NOMO-1 treated with DMSO at 0.1 percent for 48 hours (cell line): ENCODE data around the gene P2RX7.
"Not testable (repeated sequence)": the region's sequence is repeated elsewhere in the genome, so short reads cannot be mapped to it uniquely, and the experiment has no call there.

Experiments
- DNase-seq: peaks from one replicate; lab custom pipeline; 2025; ENCODE audit not compliant: unreplicated experiment; lab: John Stamatoyannopoulos, UW

Gene P2RX7

DNA sequence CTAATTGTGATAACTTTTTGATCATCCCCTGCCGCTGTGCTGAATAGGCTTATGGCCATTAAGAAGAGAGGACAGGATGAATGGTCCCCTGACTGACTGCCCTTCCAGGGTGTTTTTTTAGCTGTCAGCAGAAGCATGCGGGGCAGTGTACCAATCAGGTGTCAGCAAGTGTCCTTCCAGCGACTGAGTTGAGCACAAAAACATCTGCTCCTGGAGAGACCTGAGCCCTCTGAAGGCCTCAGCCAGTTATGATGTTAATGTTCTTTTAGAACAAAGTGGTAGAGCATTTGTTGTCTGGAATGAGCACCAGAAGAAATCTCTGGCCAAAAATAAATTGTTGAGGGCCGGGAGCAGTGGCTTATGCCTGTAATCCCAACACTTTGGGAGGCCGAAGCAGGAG is 37.5 kb downstream of the P2RX7 start:
- no peak for DNase-seq

DNA sequence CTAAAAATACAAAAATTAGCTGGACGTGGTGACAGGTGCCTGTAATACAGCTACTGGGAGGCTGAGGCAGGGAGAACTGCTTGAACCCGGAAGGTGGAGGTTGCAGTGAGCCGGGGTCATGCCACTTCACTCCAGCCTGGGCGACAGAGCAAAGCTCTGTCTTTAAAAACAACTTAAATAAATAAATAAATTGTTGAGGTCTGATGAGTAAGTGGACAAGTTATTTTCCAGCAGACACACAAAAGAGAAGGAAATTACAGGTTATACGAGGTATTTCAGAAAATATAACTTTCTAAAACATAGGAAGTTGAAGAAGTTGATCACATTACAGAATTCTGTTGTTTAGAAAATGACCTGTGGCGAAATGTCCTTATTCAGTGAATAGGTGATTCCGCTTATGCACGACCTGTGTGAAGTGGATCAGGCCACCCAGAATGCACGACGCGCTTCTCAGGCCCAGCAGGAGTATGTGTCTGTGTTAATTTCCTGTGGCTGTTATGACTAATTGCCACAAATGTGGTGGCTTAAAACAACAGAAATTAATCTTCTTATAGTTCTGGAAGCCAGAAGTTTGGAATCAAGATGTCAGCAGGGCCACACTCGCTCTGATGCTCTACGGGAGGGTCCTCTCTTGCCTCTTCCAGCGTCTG is 38.1 kb downstream of the P2RX7 start:
- peak; percentile 68 for DNase-seq

DNA sequence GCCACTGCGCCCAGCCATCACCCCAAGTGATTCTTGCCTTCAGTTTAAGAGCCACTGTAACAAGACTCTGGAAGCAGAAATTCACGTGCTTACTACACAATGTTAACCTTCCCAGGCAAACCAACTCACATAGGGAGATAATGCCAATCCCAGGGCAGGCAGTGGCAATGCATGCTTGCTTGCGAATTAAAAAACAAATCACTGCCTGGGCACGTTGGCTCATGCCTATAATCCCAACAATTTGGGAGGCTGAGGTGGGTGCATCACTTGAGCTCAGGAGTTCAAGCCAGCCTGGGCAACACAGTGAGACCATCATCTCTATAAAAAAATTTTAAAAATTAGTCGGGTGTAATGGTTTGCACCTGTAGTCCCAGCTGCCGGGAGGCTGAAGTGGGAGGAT is 39.5 kb downstream of the P2RX7 start:
- DNase-seq = no peak

DNA sequence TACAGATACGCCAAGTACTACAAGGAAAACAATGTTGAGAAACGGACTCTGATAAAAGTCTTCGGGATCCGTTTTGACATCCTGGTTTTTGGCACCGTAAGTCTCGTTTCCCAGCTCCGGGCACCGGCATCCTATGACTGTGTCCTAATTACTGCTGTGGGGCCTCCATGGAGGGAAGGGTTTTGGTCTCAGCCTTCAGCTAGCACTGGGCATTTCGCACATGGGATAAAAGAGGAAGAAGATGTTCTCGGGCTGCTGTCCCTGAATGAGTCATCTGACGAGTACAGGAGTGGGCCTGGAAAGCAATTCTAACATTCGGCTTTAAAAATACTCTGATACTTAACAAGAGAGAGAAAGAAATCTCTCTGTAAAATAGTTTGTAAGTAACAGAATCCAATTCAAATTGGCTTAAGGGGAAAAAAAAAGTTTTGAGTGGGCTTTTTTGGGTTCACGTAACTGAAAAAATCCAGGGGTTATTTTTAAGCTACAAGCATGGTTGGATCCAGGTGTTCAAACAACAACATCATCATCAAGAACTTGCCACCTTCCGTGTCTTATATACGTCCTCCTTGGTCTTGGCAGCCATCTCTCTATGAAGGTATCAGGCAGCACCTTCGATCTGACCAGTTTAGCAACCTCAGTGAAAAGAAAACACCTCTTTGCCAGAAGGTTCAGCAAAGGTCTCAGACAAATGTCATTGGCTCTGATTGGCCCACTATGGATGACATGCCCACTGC is 42.9 kb downstream of the P2RX7 start:
- DNase-seq = peak; percentile 71

DNA sequence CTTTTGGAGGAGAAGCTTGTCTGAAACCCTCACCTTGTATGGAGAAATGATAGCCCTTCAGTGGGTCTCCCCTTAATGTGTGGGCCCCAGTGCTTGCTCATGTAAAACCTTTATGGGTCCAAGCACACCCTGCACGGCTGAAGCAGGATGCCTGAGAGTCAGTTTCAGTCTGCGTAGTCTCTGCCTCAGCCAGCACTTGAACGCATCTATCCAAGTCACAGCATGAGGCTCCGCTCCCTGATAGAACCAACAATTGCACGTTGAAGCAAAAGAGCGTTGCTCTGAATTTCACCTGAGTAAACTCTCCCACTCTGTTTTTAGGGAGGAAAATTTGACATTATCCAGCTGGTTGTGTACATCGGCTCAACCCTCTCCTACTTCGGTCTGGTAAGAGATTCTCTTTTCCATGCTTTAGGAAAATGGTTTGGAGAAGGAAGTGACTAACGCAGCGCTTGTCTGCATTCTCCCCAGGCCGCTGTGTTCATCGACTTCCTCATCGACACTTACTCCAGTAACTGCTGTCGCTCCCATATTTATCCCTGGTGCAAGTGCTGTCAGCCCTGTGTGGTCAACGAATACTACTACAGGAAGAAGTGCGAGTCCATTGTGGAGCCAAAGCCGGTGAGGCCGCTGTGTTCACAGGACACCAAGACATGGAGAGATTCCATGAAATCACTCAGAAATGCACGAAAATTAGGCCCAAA is 44.3 kb downstream of the P2RX7 start:
- DNase-seq = no peak

DNA sequence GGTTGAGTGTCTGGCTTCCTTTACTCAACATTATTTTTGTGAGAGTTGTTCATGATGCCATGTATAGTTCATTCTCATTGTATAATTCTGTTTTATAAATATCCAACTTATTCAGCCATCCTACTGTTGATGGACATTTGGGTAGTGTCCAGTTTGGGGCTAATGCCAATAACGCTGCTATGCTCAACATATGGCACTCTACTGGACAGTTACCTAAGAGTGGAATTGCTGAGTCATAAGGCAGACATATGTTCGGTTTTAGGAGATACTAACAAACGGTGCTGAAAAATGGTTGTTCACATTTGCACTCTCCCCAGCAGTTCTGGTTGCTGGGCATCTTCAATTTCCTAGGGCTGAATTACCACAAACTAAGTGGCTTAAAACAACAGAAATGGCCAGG is 48.5 kb downstream of the P2RX7 start:
- no peak for DNase-seq

DNA sequence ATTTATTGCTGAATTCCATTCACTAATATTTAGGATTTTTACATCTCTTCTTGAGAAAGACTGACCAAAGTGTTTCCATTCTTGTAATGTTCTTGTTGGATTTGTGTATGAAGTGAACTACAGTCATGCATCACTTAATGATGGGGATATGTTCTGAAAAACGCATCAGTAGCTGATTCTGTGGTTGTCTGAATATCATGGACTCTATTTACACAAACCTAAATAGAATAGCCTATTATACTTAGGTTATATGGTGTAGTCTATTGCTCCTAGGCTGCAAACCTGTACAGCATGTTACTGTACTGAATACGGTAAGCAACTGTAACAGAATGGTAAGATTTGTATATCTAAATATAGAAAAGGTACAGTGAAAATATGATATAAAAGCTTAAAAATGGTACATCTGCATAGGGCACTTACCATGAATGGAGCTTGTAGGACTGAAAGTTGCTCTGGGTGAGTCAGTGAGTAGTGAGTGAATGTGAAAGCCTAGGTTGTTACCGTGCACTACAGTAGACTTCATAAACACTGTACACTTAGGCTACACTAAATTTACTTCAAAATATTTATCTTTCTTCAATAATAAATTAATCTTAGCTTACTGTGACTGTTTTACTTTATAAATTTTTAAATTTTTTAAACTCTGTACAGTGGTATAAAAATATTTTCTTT is 49.7 kb downstream of the P2RX7 start:
- no peak for DNase-seq

DNA sequence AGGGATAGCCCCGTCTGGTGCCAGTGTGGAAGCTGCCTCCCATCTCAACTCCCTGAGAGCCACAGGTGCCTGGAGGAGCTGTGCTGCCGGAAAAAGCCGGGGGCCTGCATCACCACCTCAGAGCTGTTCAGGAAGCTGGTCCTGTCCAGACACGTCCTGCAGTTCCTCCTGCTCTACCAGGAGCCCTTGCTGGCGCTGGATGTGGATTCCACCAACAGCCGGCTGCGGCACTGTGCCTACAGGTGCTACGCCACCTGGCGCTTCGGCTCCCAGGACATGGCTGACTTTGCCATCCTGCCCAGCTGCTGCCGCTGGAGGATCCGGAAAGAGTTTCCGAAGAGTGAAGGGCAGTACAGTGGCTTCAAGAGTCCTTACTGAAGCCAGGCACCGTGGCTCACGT is 51.7 kb downstream of the P2RX7 start:
- no peak for DNase-seq

DNA sequence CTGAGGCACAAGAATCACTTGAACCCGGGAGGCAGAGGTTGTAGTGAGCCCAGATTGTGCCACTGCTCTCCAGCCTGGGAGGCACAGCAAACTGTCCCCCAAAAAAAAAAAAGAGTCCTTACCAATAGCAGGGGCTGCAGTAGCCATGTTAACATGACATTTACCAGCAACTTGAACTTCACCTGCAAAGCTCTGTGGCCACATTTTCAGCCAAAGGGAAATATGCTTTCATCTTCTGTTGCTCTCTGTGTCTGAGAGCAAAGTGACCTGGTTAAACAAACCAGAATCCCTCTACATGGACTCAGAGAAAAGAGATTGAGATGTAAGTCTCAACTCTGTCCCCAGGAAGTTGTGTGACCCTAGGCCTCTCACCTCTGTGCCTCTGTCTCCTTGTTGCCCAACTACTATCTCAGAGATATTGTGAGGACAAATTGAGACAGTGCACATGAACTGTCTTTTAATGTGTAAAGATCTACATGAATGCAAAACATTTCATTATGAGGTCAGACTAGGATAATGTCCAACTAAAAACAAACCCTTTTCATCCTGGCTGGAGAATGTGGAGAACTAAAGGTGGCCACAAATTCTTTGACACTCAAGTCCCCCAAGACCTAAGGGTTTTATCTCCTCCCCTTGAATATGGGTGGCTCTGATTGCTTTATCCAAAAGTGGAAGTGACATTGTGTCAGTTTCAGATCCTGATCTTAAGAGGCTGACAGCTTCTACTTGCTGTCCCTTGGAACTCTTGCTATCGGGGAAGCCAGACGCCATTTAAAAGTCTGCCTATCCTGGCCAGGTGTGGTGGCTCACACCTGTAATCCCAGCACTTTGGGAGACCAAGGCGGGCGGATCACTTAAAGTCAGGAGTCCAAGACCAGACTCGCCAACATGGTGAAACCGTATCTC is 52.6 kb downstream of the P2RX7 start:
- peak; percentile 83 for DNase-seq

DNA sequence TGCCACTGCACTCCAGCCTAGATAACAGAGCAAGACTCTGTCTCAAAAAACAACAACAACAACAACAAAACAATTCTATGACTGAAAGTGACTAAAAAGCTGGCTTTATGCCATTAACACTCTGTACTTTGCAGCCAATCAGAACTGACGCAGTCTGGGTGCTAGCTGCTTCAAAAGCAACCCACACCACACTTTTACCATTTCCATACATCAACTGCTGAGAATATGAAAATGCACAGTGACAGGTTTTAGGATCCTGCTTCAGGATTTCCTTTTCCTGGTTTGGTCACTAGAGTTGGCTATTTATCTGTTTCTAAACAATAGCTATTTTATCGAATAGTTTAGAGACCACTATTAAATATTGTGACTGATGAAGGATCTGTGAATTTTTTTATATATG is 54.1 kb downstream of the P2RX7 start:
- no peak for DNase-seq

DNA sequence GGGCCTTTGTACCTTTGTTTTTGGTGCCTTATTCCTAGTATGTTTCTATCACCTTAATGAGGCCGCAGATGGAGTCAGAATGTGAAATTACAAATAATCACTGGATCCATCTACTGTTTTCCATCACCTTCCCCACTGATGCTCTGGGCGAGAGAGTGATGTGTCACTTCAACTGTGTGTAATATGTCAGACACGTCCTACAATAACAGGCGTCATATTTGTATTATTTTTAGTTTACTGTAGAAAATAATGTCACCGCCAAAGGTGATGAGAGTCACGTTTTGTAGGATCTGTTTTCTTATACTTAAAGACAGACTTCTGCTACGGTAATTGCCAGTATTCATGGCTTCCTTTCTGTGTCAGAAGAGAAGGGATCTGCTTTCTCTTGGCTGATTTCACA is 54.8 kb downstream of the P2RX7 start:
- DNase-seq = no peak

DNA sequence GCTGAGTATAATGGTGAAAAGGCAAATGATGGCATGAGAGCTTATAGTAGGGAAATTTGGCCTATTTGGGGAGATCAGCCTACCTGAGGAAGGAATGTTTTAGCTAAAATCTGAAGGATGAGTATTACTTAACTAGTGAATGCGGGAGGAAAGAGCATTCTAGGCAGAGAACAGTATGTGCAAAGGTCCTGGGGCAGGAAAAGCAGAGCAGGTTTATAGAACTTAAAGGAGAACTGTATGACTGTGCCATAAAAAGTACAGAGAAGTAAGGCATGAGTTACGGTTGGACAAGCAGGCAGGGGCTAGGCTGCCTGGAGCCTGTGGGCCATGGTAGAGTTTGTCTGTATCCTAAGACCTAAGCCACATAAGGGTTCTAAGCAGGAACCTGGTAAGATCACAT is 55.6 kb downstream of the P2RX7 start:
- DNase-seq = no peak

DNA sequence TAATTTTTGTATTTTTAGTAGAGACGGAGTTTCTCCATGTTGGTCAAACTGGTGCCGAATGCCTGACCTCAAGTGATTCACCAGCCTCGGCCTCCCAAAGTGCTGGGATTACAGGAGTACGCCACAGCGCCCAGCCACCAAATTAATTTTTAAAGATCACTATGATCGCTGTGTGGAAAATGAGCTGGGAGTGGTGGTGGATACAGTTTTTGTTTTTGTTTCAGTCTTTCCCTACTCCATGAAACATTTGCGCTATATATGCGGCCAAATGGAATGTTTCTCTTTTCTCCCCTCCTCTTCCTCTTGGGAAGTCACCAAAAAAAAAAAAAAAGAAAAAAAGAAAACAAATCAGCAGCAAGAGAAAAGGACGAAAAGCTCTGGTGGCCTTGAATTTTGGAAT is 56.5 kb downstream of the P2RX7 start:
- DNase-seq = no peak

DNA sequence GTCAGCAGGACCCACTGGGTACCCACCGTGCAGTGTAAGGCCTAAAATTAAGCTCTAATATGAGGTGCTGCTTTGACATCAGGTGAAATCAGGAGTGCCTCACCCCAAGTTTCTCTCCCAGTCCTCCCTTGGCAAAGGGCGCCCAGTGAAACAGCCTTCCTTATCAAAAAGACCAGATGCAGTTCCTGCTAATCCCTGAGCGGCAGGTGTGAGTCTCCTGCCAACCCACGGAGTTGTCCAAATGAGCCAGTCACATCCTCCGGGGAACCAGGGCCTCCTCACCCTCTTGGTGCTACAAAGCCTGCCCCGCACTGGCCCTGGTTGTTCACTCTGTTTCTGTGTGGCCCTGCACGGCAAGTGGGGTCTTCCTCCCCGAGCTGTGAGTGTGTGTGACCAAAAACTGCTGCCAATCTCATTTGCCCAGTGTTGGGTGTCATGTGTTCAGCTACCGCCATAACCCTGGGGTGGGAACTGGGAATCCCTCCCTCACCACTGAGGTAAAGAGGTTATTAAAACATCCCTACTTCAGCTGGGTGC is 57.0 kb downstream of the P2RX7 start:
- DNase-seq = no peak

DNA sequence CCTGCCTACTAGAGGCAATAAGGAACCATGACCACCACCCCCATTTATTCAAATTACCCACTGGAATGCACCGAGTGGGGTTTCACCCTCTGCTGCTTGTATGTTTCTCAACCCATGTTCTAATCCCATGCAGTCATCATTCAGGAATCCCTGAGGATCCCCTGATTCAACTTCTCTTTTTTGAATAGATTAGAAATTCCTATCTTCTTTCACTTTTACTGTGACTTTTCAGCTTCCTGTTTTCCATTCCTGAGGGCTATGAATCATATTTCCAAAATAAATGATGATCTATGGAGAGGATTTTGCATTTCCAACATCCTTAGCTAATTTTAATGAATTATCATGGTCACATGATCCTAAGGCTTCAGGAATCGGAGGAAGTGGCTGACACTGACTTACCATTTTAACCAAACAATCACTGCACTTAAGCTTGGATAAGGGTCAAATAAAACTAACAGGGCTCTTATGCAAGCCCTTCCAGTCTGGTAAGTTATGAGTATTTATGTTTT is 57.9 kb downstream of the P2RX7 start:
- peak; percentile 6 for DNase-seq

DNA sequence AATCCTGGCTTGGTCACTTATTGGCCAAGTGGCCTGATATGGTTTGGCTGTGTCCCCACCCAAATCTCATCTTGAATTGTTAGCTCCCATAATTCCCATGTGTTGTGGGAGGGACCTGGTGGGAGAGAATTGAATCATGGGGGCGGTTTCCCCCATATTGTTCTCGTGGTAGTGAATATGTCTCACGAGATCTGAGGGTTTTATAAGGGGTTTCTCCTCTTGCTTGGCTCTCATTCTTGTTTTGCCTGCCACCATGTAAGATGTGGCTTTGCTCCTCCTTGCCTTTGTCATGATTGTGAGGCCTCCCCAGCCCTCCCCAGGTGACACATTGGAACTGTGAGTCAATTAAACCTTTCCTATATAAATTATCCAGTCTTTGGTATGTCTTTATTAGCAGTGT is 58.5 kb downstream of the P2RX7 start:
- no peak for DNase-seq

DNA sequence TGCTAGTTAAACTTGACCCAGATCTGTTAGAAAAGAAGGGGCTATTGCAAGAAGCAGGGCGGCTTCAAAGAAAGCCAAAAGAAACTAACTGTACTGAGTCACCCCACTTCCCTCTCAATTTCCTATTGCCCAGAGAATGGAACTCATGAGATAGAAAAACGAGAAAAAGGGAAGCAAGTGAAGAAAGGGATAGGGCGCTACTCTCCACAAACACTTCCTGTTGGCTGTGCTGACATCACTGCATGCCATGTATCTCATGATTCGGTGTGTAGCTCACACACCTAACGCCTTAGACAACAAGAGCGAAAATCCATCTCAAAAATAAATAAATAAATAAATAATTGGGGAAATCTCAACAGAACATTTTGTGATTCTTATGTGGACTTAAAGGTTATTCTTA is 64.2 kb downstream of the P2RX7 start:
- DNase-seq = peak; percentile 91

DNA sequence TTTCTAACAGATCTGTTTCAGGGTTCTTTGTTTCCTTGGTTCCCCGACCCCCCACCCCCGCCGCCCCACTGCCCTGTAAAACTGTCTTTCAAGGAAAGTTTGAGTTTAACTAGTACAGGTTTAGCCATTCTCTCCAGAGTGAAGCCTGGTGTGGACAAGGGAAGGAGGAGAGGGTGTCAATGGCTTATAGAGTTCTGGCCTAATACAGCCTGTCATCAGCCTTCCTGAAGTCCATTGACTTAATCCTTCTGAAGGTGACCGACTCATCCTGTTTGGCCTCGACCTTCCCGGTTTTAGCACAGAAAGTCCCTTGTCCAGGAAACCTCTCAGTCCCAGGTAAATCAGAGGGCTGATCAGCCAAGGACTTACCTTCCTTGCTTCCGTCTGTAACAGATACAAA is 66.3 kb downstream of the P2RX7 start:
- no peak for DNase-seq

DNA sequence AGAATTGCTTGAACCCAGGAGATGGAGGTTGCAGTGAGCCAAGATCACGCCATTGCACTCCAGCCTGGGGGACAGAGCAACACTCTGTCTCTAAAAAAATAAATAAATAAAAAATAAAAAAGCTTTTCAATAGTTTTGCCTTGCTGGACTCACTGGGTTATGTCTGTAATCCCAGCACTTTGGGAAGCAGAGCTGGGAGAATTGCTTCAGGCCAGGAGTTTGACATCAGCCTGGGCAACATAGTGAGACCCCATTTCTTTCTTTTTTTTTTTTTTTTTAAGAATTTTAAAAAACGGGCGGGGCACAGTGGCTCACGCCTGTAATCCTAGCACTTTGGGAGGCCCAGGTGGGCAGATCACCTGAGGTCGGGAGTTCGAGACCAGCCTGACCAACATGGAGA is 68.5 kb downstream of the P2RX7 start:
- DNase-seq = not testable (repeated sequence)
